Activated T-helper 1 cell treated with anti-CD3 and anti-CD28 coated beads, Interleukin-12 subunit alpha, Interleukin-12 subunit beta, Interleukin-2, Interleukin-4 antibody, amounts not matched to agents 30 ng/mL and 10 ng/mL and 1 ng/mL, durations not matched to agents 14 hours and 24 hours and 36 hours (primary cell): ENCODE data around the gene LRRFIP1. TPM values are rescaled to one million over a fixed set of nuclear protein-coding genes. Genes with fewer than 3 reads are reported as not detected.

Experiments
- DNase-seq: peaks from one replicate; pipeline ENCODE4 v3.0.0; 2021; ENCODE audit warnings: low spot score
- H3K27ac Mint-ChIP-seq: one replicate; pipeline ENCODE4 v1.8.0; 2021; ENCODE audit warnings: mild to moderate bottlenecking, mixed read lengths
- H3K27me3 Mint-ChIP-seq: one replicate; pipeline ENCODE4 v1.8.0; 2022; ENCODE audit warnings: mild to moderate bottlenecking, moderate library complexity, mixed read lengths; ENCODE audit not compliant: insufficient read depth
- H3K36me3 Mint-ChIP-seq: one replicate; pipeline ENCODE4 v1.8.0; 2021; ENCODE audit warnings: low read depth, mixed read lengths
- H3K4me1 Mint-ChIP-seq: one replicate; pipeline ENCODE4 v1.8.0; 2021; ENCODE audit warnings: low read depth, mixed read lengths
- H3K4me3 Mint-ChIP-seq: one replicate; pipeline ENCODE4 v1.8.0; 2021; ENCODE audit warnings: mild to moderate bottlenecking, moderate library complexity, mixed read lengths
- H3K9me3 Mint-ChIP-seq: one replicate; pipeline ENCODE4 v1.8.0; 2021; ENCODE audit warnings: mixed read lengths
- intact Hi-C: fragments of 100-400 bp; cut with micrococcal nuclease; formaldehyde crosslinking; loops from one replicate; pipeline ENCODE4 v1.15.1; 2024
- total RNA-seq: library from RNA; stranded (reverse); gene quantifications from 2 replicates; pipeline ENCODE4 v1.2.3, GENCODE V29; 2022

The LRRFIP1 gene
- total RNA-seq, 1 donor from 2014 or later: 212 TPM

GRCh38 chr2:237643582-237644380 lies 16.4 kb downstream of the LRRFIP1 start:
- Mint-ChIP-seq H3K4me3 (no peak overlapping the region), H3K27ac (no peak overlapping the region), H3K9me3 (no peaks in the 10 kb centered on the region), H3K36me3 (no peaks in the 10 kb centered on the region), H3K27me3 (no peaks in the 10 kb centered on the region), H3K4me1 (no peaks in the 10 kb centered on the region)
- intact Hi-C loops: no loop called here
- no peak for DNase-seq

- no peak for DNase-seq
- Mint-ChIP-seq H3K4me1 (no peaks in the 10 kb centered on the region), H3K9me3 (no peaks in the 10 kb centered on the region), H3K27ac (no peak overlapping the region), H3K27me3 (no peaks in the 10 kb centered on the region), H3K4me3 (no peak overlapping the region), H3K36me3 (no peaks in the 10 kb centered on the region)
- intact Hi-C loops: no loop called here
These were observed 17.0 kb downstream of the LRRFIP1 start for GRCh38 chr2:237644381-237644703.

- Mint-ChIP-seq H3K27ac (no peak overlapping the region), H3K36me3 (no peaks in the 10 kb centered on the region), H3K27me3 (peaks cover under 1% of the 10 kb centered on the region), H3K4me3 (no peak overlapping the region), H3K9me3 (no peaks in the 10 kb centered on the region), H3K4me1 (no peaks in the 10 kb centered on the region)
- intact Hi-C loops: no loop called here
- DNase-seq: no peak
These were observed 17.9 kb downstream of the LRRFIP1 start for GRCh38 chr2:237645261-237645660.

GRCh38 chr2:237647176-237648015 lies 20.0 kb downstream of the LRRFIP1 start:
- DNase-seq: no peak
- H3K9me3 Mint-ChIP-seq: no peaks in the 10 kb centered on the region
- intact Hi-C loops: no loop called here
- H3K4me3 Mint-ChIP-seq: no peak overlapping the region
- no peaks in the 10 kb centered on the region for H3K4me1 Mint-ChIP-seq
- H3K36me3 Mint-ChIP-seq: no peaks in the 10 kb centered on the region
- no peak overlapping the region for H3K27ac Mint-ChIP-seq
- H3K27me3 Mint-ChIP-seq: peaks cover 5% of the 10 kb centered on the region

- Mint-ChIP-seq H3K9me3 (no peaks in the 10 kb centered on the region), H3K4me3 (no peak overlapping the region), H3K27ac (no peak overlapping the region), H3K36me3 (no peaks in the 10 kb centered on the region), H3K27me3 (peaks cover 5% of the 10 kb centered on the region), H3K4me1 (no peaks in the 10 kb centered on the region)
- DNase-seq: no peak
- intact Hi-C loops: no loop called here
These were observed 20.6 kb downstream of the LRRFIP1 start for GRCh38 chr2:237648016-237648381.

GRCh38 chr2:237649541-237650454 lies 22.4 kb downstream of the LRRFIP1 start:
- peaks cover 12% of the 10 kb centered on the region for H3K27me3 Mint-ChIP-seq
- no peaks in the 10 kb centered on the region for H3K9me3 Mint-ChIP-seq
- no peak for DNase-seq
- H3K4me1 Mint-ChIP-seq: no peaks in the 10 kb centered on the region
- H3K27ac Mint-ChIP-seq: no peak overlapping the region
- intact Hi-C loops: no loop called here
- H3K4me3 Mint-ChIP-seq: no peak overlapping the region
- H3K36me3 Mint-ChIP-seq: no peaks in the 10 kb centered on the region

- Mint-ChIP-seq H3K9me3 (no peaks in the 10 kb centered on the region), H3K27ac (no peak overlapping the region), H3K4me3 (no peak overlapping the region), H3K4me1 (no peaks in the 10 kb centered on the region), H3K36me3 (no peaks in the 10 kb centered on the region), H3K27me3 (peaks cover 12% of the 10 kb centered on the region)
- DNase-seq: no peak
- intact Hi-C loops: no loop called here
These were observed 23.1 kb downstream of the LRRFIP1 start for GRCh38 chr2:237650455-237650850.

GRCh38 chr2:237651761-237652160 lies 24.4 kb downstream of the LRRFIP1 start:
- H3K36me3 Mint-ChIP-seq: no peaks in the 10 kb centered on the region
- no peak overlapping the region for H3K27ac Mint-ChIP-seq
- H3K9me3 Mint-ChIP-seq: no peaks in the 10 kb centered on the region
- no peaks in the 10 kb centered on the region for H3K4me1 Mint-ChIP-seq
- no peak overlapping the region for H3K4me3 Mint-ChIP-seq
- intact Hi-C loops: no loop called here
- DNase-seq: no peak
- peaks cover 12% of the 10 kb centered on the region for H3K27me3 Mint-ChIP-seq

GRCh38 chr2:237652181-237652580 lies 24.8 kb downstream of the LRRFIP1 start:
- Mint-ChIP-seq H3K27ac (no peak overlapping the region), H3K36me3 (no peaks in the 10 kb centered on the region), H3K4me3 (no peak overlapping the region), H3K9me3 (no peaks in the 10 kb centered on the region), H3K4me1 (no peaks in the 10 kb centered on the region), H3K27me3 (peaks cover 12% of the 10 kb centered on the region)
- DNase-seq: no peak
- intact Hi-C loops: no loop called here

GRCh38 chr2:237652854-237653253 lies 25.5 kb downstream of the LRRFIP1 start:
- Mint-ChIP-seq H3K27ac (no peak overlapping the region), H3K27me3 (peaks cover 16% of the 10 kb centered on the region), H3K4me3 (no peak overlapping the region), H3K4me1 (no peaks in the 10 kb centered on the region), H3K36me3 (no peaks in the 10 kb centered on the region), H3K9me3 (no peaks in the 10 kb centered on the region)
- DNase-seq: no peak
- intact Hi-C loops: no loop called here

GRCh38 chr2:237653776-237654558 lies 26.6 kb downstream of the LRRFIP1 start:
- Mint-ChIP-seq H3K9me3 (no peaks in the 10 kb centered on the region), H3K4me3 (no peak overlapping the region), H3K4me1 (no peaks in the 10 kb centered on the region), H3K27me3 (peaks cover 22% of the 10 kb centered on the region), H3K36me3 (no peaks in the 10 kb centered on the region), H3K27ac (no peak overlapping the region)
- DNase-seq: no peak
- intact Hi-C loops: no loop called here

- Mint-ChIP-seq H3K4me3 (no peak overlapping the region), H3K4me1 (no peaks in the 10 kb centered on the region), H3K36me3 (no peaks in the 10 kb centered on the region), H3K27ac (no peak overlapping the region), H3K9me3 (no peaks in the 10 kb centered on the region), H3K27me3 (peaks cover 23% of the 10 kb centered on the region)
- intact Hi-C loops: no loop called here
- DNase-seq: no peak
These were observed 29.7 kb downstream of the LRRFIP1 start for GRCh38 chr2:237657063-237657462.
